Measurements from ENCODE around the gene DAZL.

DAZL gene

DNA sequence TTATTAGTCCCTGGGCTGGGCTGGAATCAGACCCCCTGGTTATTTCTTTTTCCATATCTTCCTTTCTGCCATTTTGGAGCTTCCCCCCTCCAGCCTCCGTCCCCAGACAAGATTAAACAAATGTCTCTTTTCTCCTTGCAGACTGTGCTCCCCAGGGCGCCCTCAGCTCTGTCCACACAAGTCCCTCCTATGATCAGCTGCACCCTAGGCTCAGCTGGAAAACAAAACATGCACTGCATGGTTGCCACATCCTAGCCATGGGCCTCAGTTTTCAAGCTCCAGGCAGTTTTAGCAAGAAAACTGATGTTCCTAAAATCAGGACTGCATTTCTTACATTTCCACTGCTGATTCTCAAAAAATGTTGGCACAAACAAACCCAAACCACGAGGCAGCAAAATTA, 68.2 kb downstream of the DAZL start (continued):
- TF ChIP-seq, protein P1, sequence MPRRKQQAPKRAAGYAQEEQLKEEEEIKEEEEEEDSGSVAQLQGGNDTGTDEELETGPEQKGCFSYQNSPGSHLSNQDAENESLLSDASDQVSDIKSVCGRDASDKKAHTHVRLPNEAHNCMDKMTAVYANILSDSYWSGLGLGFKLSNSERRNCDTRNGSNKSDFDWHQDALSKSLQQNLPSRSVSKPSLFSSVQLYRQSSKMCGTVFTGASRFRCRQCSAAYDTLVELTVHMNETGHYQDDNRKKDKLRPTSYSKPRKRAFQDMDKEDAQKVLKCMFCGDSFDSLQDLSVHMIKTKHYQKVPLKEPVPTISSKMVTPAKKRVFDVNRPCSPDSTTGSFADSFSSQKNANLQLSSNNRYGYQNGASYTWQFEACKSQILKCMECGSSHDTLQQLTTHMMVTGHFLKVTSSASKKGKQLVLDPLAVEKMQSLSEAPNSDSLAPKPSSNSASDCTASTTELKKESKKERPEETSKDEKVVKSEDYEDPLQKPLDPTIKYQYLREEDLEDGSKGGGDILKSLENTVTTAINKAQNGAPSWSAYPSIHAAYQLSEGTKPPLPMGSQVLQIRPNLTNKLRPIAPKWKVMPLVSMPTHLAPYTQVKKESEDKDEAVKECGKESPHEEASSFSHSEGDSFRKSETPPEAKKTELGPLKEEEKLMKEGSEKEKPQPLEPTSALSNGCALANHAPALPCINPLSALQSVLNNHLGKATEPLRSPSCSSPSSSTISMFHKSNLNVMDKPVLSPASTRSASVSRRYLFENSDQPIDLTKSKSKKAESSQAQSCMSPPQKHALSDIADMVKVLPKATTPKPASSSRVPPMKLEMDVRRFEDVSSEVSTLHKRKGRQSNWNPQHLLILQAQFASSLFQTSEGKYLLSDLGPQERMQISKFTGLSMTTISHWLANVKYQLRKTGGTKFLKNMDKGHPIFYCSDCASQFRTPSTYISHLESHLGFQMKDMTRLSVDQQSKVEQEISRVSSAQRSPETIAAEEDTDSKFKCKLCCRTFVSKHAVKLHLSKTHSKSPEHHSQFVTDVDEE (CRISPR knock-in tag; IDR thresholded peaks at IDR 0.05): no peak
- TF ChIP-seq PPARA (CRISPR knock-in tag; IDR thresholded peaks at IDR 0.05; ENCODE audit: borderline replicate concordance): no peak
